ENCODE results near the gene HACL1. TPM values are rescaled to one million over a fixed set of nuclear protein-coding genes. Genes with fewer than 3 reads are reported as not detected.

Gene HACL1
- total and polyA plus RNA-seq, 10 of the 15 experiments (the other 5 are each of a cell fraction or from before 2014, with no cell fraction given) = 19.4 to 48.7 (median 30.1) TPM

DNA sequence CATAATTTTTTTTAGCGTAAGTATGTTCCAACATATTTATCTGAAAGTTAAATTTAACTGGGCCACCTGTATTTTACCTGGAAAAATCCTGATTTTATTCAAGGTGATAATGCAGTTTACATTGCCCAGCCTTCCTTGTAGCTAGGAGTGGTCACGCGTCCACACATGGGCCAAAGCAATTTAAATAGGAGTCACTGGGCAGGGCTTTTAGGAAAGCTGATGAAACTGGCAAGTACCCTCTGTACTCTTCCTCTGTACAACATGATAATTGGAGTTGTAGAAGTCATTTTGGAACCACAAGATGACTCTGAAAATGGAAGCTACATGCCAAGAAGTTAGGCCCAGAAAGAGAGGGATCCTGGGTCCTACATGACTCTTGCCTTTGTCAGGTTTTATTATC, 9.6 kb upstream of the HACL1 start:
- no peak overlapping the region for H3K27ac ChIP-seq (ENCODE audit: control insufficient read depth, insufficient read depth)
- in situ Hi-C loops (cut with MboI) = no loop called here
- TF ChIP-seq RUNX3 (IDR thresholded peaks at IDR 0.05; ENCODE audit: low read length) (no peak), SREBF2 (IDR thresholded peaks at IDR 0.05; ENCODE audit: low read length) (no peak), CBX3 (IDR thresholded peaks at IDR 0.05; ENCODE audit: borderline replicate concordance, low read depth) (no peak), CHD1 (IDR thresholded peaks at IDR 0.05; ENCODE audit: low read depth, low read length) (no peak), RAD51 (IDR thresholded peaks at IDR 0.05) (no peak), TAF1 (IDR thresholded peaks at IDR 0.05; ENCODE audit: borderline replicate concordance, low read depth, low read length) (no peak), ZNF24 (IDR thresholded peaks at IDR 0.05) (no peak), NBN (IDR thresholded peaks at IDR 0.05) (no peak), LARP7 (IDR thresholded peaks at IDR 0.05) (no peak), EGR1 (IDR thresholded peaks at IDR 0.05; ENCODE audit: borderline replicate concordance in 1 of 2, low read depth in 2 of 2, low read length in 2 of 2) (no peak), SP1 (IDR thresholded peaks at IDR 0.05; ENCODE audit: low read depth, low read length) (no peak), BRCA1 (IDR thresholded peaks at IDR 0.05; ENCODE audit: low read depth, low read length) (no peak)
- TF ChIP-seq, protein P1, sequence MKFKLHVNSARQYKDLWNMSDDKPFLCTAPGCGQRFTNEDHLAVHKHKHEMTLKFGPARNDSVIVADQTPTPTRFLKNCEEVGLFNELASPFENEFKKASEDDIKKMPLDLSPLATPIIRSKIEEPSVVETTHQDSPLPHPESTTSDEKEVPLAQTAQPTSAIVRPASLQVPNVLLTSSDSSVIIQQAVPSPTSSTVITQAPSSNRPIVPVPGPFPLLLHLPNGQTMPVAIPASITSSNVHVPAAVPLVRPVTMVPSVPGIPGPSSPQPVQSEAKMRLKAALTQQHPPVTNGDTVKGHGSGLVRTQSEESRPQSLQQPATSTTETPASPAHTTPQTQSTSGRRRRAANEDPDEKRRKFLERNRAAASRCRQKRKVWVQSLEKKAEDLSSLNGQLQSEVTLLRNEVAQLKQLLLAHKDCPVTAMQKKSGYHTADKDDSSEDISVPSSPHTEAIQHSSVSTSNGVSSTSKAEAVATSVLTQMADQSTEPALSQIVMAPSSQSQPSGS (IDR thresholded peaks at IDR 0.05; ENCODE audit: low read length) = no peak
- TF ChIP-seq, protein P2, sequence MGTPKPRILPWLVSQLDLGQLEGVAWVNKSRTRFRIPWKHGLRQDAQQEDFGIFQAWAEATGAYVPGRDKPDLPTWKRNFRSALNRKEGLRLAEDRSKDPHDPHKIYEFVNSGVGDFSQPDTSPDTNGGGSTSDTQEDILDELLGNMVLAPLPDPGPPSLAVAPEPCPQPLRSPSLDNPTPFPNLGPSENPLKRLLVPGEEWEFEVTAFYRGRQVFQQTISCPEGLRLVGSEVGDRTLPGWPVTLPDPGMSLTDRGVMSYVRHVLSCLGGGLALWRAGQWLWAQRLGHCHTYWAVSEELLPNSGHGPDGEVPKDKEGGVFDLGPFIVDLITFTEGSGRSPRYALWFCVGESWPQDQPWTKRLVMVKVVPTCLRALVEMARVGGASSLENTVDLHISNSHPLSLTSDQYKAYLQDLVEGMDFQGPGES (IDR thresholded peaks at IDR 0.05) = no peak
- TF ChIP-seq, protein P3, sequence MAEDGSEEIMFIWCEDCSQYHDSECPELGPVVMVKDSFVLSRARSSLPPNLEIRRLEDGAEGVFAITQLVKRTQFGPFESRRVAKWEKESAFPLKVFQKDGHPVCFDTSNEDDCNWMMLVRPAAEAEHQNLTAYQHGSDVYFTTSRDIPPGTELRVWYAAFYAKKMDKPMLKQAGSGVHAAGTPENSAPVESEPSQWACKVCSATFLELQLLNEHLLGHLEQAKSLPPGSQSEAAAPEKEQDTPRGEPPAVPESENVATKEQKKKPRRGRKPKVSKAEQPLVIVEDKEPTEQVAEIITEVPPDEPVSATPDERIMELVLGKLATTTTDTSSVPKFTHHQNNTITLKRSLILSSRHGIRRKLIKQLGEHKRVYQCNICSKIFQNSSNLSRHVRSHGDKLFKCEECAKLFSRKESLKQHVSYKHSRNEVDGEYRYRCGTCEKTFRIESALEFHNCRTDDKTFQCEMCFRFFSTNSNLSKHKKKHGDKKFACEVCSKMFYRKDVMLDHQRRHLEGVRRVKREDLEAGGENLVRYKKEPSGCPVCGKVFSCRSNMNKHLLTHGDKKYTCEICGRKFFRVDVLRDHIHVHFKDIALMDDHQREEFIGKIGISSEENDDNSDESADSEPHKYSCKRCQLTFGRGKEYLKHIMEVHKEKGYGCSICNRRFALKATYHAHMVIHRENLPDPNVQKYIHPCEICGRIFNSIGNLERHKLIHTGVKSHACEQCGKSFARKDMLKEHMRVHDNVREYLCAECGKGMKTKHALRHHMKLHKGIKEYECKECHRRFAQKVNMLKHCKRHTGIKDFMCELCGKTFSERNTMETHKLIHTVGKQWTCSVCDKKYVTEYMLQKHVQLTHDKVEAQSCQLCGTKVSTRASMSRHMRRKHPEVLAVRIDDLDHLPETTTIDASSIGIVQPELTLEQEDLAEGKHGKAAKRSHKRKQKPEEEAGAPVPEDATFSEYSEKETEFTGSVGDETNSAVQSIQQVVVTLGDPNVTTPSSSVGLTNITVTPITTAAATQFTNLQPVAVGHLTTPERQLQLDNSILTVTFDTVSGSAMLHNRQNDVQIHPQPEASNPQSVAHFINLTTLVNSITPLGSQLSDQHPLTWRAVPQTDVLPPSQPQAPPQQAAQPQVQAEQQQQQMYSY (CRISPR knock-in tag; IDR thresholded peaks at IDR 0.05) = no peak
- TF ChIP-seq, protein P4, sequence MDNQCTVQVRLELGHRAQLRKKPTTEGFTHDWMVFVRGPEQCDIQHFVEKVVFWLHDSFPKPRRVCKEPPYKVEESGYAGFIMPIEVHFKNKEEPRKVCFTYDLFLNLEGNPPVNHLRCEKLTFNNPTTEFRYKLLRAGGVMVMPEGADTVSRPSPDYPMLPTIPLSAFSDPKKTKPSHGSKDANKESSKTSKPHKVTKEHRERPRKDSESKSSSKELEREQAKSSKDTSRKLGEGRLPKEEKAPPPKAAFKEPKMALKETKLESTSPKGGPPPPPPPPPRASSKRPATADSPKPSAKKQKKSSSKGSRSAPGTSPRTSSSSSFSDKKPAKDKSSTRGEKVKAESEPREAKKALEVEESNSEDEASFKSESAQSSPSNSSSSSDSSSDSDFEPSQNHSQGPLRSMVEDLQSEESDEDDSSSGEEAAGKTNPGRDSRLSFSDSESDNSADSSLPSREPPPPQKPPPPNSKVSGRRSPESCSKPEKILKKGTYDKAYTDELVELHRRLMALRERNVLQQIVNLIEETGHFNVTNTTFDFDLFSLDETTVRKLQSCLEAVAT (IDR thresholded peaks at IDR 0.05) = no peak
- DNase-seq (ENCODE audit: low read depth, low spot score) (no peak), ATAC-seq (no peak), FAIRE-seq (no peak)
- intact Hi-C loops (cut with micrococcal nuclease; ENCODE audit: unreplicated experiment) = no loop called here
- no peaks in the 10 kb centered on the region for H3K27me3 ChIP-seq (replicated peaks in 1 of 2; ENCODE audit: control insufficient read depth in 2 of 2, insufficient read depth in 2 of 2, low read length in 1 of 2)
- H3K9me3 ChIP-seq (replicated peaks; ENCODE audit: control insufficient read depth, insufficient read depth, low read length) = no peaks in the 10 kb centered on the region
- ChIA-PET POLR2A (interaction anchor here (0.7 kb wide), 4 partner anchors 50 to 540 kb away, joined by 3 to 4 read pairs (median 4); no protein-coding TSS in a partner anchor), RAD21 (ENCODE audit: unreplicated experiment) (no interaction called here), SMC1A (ENCODE audit: uncharacterized antibody, unreplicated experiment) (interaction anchor here (1.0 to 2.0 kb wide), 2 partner anchors 201 to 324 kb away, joined by 3 to 8 read pairs; no protein-coding TSS in a partner anchor), CTCF (interaction anchor here (1.2 kb wide), 1 partner anchor 307 kb away, joined by 3 read pairs; no protein-coding TSS in a partner anchor)
- no peaks in the 10 kb centered on the region for H4K20me1 ChIP-seq (ENCODE audit: control insufficient read depth, insufficient read depth)
- H3K36me3 ChIP-seq (ENCODE audit: control insufficient read depth in 2 of 2, insufficient read depth in 2 of 2, low read length in 1 of 2) = no peaks in the 10 kb centered on the region
- H2AFZ ChIP-seq (ENCODE audit: control insufficient read depth, low read depth, low read length) = no peak overlapping the region
- BruUV-seq (replicated peaks) = no TSS peak
- H3K79me2 ChIP-seq (ENCODE audit: control insufficient read depth, insufficient read depth, low read length) = no peaks in the 10 kb centered on the region
- no peaks in the 10 kb centered on the region for H3K4me1 ChIP-seq (ENCODE audit: control insufficient read depth, insufficient read depth, low read length)
- no peak overlapping the region for H3K9ac ChIP-seq (ENCODE audit: control insufficient read depth, insufficient read depth, low read length)
- no peak overlapping the region for H3K4me2 ChIP-seq (ENCODE audit: control insufficient read depth, insufficient read depth)
- 93% methylated on average over 3 of the region's 3 CpGs for WGBS (ENCODE audit: insufficient coverage, insufficient replicate concordance, low lambda C conversion rate, missing lambda C conversion rate)
- no peak overlapping the region for H3K4me3 ChIP-seq

All from GM12878 (cell line).